Nephron progenitor cell (in vitro differentiated cells): Measurements from ENCODE around the gene AFG1L.

Experiments used
- DNase-seq: peaks from one replicate; pipeline ENCODE4 v3.0.0; 2021
- H3K27ac Mint-ChIP-seq: 2 replicates; pipeline ENCODE4 v1.8.0; 2021; ENCODE audit warnings: mild to moderate bottlenecking, moderate library complexity, mixed read lengths
- H3K27me3 Mint-ChIP-seq: 2 replicates; pipeline ENCODE4 v1.8.0; 2021; ENCODE audit warnings: mild to moderate bottlenecking, low read depth, mixed read lengths; ENCODE audit not compliant: poor library complexity
- H3K36me3 Mint-ChIP-seq: 2 replicates; pipeline ENCODE4 v1.8.0; 2021; ENCODE audit warnings: low read depth, mixed read lengths
- H3K4me1 Mint-ChIP-seq: 2 replicates; pipeline ENCODE4 v1.8.0; 2021; ENCODE audit warnings: mixed read lengths
- H3K4me3 Mint-ChIP-seq: 2 replicates; pipeline ENCODE4 v1.8.0; 2021; ENCODE audit warnings: mild to moderate bottlenecking, moderate library complexity, mixed read lengths
- H3K9me3 Mint-ChIP-seq: 2 replicates; pipeline ENCODE4 v1.8.0; 2021; ENCODE audit warnings: mild to moderate bottlenecking, moderate library complexity, mixed read lengths
- CTCF ChIP-seq: fragments of 200-600 bp; sonication (generic); IDR thresholded peaks from 2 replicates; pipeline ENCODE4 v1.5.0; 2021; ENCODE audit warnings: antibody characterized with exemption

AFG1L gene

GRCh38 chr6:108436771-108437170 lies 141.9 kb downstream of the AFG1L start:
- TF ChIP-seq CTCF = no peak
- Mint-ChIP-seq H3K27me3 (peaks cover 3% of the 10 kb centered on the region), H3K9me3 (no peaks in the 10 kb centered on the region), H3K27ac (no peak overlapping the region), H3K4me3 (no peak overlapping the region), H3K36me3 (no peaks in the 10 kb centered on the region), H3K4me1 (peaks cover 7% of the 10 kb centered on the region)
- no peak for DNase-seq

GRCh38 chr6:108437821-108438220 lies 143.0 kb downstream of the AFG1L start:
- no peak for TF ChIP-seq CTCF
- Mint-ChIP-seq H3K9me3 (no peaks in the 10 kb centered on the region), H3K36me3 (no peaks in the 10 kb centered on the region), H3K27me3 (peaks cover 3% of the 10 kb centered on the region), H3K4me1 (peaks cover 7% of the 10 kb centered on the region), H3K27ac (no peak overlapping the region), H3K4me3 (no peak overlapping the region)
- DNase-seq = no peak

GRCh38 chr6:108438918-108439317 lies 144.1 kb downstream of the AFG1L start:
- Mint-ChIP-seq H3K4me3 (no peak overlapping the region), H3K4me1 (peaks cover 7% of the 10 kb centered on the region), H3K9me3 (no peaks in the 10 kb centered on the region), H3K27ac (no peak overlapping the region), H3K36me3 (no peaks in the 10 kb centered on the region), H3K27me3 (peaks cover 3% of the 10 kb centered on the region)
- TF ChIP-seq CTCF = no peak
- DNase-seq = no peak

GRCh38 chr6:108441141-108441540 lies 146.3 kb downstream of the AFG1L start:
- Mint-ChIP-seq H3K36me3 (no peaks in the 10 kb centered on the region), H3K9me3 (no peaks in the 10 kb centered on the region), H3K4me3 (no peak overlapping the region), H3K4me1 (no peaks in the 10 kb centered on the region), H3K27me3 (peaks cover 3% of the 10 kb centered on the region), H3K27ac (no peak overlapping the region)
- no peak for DNase-seq
- TF ChIP-seq CTCF = no peak

- Mint-ChIP-seq H3K4me3 (no peak overlapping the region), H3K27ac (no peak overlapping the region), H3K4me1 (no peaks in the 10 kb centered on the region), H3K9me3 (no peaks in the 10 kb centered on the region), H3K27me3 (peaks cover 2% of the 10 kb centered on the region), H3K36me3 (no peaks in the 10 kb centered on the region)
- DNase-seq = no peak
- TF ChIP-seq CTCF = no peak
Measured at GRCh38 chr6:108442770-108443520, 148.1 kb downstream of the AFG1L start.

- no peak for DNase-seq
- Mint-ChIP-seq H3K27me3 (no peaks in the 10 kb centered on the region), H3K9me3 (no peaks in the 10 kb centered on the region), H3K27ac (no peak overlapping the region), H3K4me1 (no peaks in the 10 kb centered on the region), H3K36me3 (no peaks in the 10 kb centered on the region), H3K4me3 (no peak overlapping the region)
- TF ChIP-seq CTCF = no peak
Measured at GRCh38 chr6:108446629-108447150, 151.8 kb downstream of the AFG1L start.
